Medulla oblongata (tissue), 1 donor: ENCODE data around the gene PPY.
"Not testable (repeated sequence)": the region's sequence is repeated elsewhere in the genome, so short reads cannot be mapped to it uniquely, and the experiment has no call there.

Experiments used
- DNase-seq: peaks from one replicate; pipeline ENCODE4 v3.0.0-alpha.2; 2015; ENCODE audit errors: extremely low spot score

The PPY gene

DNA sequence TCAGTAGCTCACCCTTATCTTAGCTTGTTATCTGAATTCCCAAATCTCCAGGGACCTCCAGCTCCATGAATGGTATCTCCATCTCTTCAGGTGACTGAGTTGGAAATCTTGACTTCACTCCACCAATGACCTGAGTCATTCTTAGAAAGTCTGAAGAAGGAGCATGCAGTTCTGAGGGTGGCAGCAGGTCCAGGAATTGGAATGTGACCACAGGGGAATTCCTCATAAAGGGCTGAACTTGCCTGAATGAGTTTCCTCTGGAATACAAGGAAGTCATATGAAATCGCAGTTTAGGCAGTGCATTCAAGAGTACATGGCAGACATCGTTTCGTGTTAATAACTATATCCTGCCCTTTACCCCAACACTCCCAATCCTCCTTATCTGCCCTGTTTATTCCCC, 24.0 kb upstream of the PPY start:
- no peak for DNase-seq

DNA sequence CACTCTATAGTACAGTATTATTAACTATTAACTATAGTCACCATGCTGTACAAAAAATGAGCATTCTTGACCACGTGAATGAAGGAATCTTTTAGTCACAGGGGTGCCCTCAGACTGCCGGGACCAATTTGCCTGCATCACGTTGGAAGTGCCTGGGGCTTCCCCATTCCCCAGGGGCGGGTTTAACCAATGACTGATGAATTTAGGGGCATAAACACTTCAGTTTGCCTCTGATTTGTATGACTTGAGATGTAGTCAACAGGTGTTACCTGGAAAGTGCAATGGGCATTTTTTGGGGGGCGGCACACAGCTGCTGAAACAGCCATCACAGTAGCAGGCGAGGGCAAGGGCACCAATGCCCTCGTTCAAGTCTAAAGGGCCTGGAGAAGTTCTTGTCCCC, 20.2 kb upstream of the PPY start:
- no peak for DNase-seq

DNA sequence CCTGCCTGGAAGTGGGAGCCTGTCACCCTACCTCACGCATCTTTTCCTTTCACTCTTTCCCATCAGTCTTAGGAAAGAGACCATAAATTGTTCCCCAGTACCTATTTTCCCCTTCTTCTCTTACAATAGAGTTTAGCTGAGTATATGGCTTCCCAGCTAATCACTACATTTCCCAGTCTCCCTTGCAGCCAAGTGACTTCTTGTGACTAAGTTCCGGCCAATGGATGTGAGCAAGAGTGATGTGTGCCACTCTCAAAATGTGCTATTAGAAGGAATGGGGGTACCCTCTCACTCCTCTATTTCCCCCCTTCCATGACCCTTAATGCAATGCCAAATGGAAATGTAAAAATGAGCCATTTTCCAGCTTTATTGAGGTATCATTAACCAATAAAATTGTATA, 19.7 kb upstream of the PPY start:
- no peak for DNase-seq

DNA sequence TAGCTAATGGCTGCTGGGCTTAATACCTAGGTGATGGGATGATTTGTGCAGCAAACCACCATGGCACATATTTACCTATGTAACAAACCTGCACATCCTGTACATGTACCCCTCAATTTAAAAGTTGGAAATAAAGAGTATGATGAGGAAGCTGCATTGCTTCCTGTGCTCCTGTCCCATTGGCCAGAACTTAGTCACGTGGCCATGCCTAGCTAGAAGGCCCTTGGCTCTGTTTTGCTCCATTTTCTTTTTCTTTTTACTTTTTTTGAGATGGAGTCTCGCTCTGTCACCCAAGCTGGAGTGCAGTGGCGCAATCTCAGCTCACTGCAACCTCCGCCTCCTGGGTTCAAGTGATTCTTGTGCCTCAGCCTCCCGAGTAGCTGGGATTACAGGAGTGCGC, 19.0 kb upstream of the PPY start:
- not testable (repeated sequence) for DNase-seq

DNA sequence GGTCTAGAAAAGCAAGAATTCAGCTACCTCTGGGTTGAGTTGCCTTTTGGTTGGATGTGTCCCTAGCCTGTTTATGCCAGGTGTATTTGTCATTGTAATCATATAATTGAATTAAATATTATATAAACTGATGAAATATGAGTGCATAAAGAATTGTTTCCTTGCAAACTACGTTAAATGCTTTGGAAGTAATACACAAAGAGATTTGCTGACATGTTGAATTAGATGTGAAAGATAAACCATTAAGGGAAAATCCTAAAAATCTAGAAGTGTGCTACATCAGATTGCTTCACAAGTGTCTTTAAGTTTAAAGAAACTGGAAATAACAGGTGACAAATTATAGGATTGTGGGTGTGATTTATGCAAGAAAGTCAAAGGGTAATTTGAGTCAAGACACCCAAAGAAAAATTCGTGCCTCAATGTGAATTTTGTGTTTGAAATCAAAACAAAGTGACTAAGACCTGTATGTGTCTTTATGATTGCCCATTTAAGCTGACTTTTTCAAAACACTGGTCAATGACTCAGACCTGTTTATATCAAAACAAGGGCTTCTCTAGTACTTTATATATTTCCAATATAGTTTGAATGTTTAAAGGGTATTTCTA, 16.6 kb upstream of the PPY start:
- no peak for DNase-seq

DNA sequence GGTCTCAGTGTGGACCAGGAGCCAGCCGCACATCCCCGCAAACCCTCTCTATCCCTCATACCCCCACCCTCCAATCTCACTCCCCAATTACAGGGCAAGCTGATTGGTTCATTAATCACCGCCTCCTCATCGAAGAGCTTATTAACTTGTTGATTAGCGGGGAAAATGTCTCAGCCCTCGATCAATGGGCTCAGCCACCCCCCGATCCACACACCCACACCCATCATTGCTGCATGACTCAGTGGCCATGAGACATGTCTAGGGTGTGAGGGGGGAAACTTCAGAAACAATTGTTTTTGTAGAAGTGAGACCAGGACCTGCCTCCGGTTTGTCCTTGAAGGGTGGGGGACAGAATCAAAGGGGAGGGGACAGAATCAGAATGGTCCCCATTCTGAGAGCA, 13.9 kb upstream of the PPY start:
- DNase-seq: no peak

DNA sequence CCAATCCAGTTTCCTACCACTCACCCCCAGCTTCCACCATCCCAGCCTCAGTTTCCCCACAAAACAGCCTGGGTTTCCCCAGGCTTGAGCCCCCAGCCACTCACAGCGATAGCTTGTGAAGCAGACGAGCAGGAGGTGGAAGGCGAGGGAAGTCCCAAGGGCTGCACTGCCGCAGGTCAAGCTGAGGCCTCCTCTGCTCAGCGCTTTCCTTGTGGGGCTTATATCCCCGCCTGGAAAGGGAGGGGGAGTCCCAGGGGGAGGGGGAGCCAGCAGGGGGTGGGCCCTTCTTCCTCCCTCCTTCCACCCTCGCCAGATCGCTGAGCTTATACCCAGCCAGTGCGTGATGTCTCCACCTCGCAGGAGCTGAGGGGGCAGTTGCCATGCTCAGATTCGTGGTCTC, 11.5 kb upstream of the PPY start, which contains the start of gene PYY:
Gene PYY, minus strand, starts transcription at position 195 of the 400 bp plus-strand sequence. CDS start 457 bp downstream, outside the sequence.
- DNase-seq: no peak

DNA sequence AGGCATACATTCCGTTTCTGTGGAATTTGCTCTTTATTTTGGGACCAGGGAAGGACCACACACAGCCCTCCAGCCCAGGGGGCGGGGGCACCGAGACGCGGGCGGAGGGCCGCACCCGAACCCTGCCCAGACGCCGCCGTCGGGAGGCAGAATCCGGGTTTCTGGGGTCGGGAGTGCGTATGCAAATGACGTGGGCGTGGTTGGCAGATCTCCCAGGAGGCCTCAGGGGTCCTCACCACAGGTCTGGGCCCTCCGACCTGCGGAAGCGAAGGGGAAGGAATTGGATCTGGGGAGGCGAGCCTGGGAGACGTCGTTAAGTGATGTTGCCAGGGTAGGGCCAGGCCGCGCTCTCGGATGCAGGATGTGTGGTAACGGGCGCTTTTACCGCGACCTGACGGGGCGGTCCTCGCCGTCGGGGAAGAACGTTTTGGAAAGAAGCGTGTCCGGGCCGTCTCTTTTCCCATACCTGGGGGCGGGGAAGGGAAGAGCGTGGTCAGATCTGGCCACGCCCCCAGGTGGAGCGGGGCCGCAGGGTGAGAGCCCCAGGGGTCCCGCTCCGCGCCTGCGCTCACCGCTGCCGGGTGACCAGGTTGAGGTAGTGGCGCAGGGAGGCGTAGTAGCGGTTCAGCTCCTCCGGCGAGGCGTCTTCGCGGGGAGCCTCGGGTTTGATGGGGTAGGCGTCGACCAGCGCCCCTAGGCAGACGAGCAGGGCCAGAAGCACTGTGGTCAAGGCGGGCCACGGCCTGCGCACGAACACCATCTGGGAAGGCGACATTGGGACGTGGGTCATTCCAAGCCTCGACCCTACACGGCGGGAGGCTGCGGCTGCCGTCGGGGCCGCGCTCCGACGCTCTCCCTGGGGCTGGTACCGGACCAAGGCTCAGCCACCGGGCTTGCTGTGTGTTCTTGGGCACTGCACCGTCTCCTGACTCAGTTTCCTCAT, 10.7 kb upstream of the PPY start:
- DNase-seq: no peak

DNA sequence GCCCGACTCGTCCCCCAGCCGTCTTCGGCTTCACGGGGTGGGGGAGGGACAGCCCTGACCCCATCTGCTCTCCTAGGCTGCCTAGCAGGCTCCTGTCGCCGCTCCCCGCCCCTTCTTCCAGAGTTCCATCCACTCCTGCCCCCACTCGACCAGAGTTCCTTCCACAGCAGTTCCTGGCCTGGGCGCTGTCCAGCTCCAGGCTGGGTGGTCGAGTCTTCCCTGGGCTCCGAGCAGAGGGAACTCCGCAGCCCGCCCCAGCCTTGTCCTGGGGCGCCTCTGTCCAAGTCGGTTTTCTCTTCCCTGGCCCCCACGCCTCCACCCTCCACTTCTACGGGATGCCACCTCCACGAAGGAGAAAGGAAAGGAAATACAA, 10.1 kb upstream of the PPY start:
- DNase-seq: no peak

DNA sequence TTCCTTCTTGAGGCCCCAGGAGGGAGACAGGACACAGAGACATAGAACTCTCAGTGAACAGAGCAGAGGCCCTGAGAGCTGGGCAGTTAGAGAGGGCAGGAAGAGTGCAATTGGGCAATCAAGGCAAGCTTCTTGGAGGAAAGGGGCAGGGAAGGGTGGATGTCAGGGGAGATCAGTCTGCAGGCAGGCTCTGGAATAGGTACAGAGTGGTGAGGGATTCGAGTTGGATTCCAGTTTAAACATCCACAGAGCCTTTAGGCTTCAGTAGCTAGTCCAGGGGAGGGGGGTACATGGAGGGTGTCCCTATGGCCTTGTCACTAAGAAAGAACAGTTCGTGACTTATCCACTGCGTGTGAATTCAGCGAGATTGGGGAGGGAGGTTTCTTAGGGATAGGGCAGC, 9.5 kb upstream of the PPY start:
- DNase-seq: no peak

DNA sequence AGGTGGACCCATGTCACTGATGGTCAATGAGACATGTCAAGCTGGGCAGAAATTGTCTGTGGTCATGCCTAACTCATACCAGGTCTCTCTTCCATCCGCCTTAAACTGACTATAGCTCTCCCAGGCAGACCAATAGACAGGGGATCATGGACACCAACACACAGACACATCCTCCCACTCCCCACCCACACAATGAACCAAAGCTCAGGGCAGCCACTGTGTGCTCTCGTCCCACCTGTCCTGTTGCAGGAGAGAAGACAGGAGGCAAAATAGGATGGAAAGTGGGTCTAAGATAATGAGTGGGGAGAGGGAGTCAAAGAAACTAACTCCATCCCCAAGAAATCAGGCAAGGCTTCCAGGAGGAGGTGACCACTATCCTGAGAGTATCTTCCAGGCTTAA, 8.3 kb upstream of the PPY start:
- DNase-seq: no peak

DNA sequence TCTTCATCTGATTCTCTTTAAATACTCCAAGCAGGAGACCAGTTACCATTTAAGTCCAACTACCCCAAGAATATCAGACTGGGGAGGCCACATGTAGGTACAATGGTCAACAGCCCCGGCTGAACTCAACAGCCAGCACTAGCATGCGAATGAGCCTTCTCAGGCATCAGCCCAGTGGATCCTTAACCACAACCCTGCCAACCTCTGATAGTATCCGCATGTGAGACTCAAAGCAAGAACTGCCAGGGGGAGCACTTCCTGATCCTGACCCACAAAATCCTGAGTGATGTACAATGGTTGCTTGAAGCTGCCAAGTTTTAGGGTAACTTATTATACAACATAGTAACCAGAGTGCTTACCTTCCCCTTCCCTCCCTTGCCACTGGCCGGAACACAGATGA, 7.5 kb upstream of the PPY start:
- DNase-seq: no peak

DNA sequence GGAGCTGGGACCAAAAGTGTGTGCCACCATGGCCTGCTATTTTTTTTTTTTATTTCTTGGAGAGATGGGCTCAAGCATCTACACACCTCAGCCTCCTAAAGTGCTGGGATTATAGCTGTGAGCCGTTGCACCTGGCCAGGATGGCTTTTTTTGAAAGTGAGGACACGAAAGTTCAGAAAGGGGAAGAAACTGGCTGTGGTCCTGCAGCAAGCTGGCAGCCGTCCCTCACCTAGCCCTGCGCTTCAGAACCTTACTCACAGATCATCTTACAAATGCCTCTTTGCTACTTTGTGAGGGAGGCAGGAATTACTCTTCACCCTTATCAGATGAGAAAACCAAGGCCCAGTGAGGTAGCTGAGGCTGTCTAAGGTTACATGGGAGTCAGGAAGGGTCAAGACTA, 4.5 kb upstream of the PPY start:
- no peak for DNase-seq

DNA sequence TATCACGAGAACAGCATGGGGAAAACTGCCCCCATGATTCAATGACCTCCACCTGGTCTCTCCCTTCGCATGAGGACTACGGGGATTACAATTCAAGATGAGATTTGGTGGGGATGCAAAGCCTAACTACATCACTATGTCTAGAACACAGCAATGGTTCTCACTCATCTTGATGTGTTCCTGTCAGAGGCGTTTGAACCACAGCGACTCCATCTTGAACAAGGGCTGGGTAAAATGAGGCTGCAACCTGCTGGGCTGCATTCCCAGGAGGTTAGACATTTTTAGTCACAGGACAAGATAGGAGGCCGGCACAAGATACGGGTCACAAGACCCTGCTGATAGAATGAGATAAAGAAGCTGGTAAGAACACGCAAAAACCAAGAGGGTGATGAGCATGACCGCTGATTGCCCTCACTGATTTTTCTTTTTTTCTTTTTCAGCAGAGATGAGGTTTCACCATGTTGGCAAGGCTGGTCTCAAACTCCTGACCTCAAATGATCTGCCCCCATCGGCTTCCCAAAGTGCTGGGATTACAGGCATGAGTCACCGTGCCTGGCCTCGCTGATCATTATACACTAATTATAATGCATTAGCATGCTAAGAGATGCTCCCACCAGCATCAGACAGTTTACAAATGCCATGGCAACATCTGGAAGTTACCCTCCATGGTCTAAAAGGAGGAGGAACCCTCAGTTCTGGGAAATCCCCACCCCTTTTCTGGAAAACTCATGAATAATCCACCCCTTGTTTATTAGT, 3.0 kb upstream of the PPY start:
- no peak for DNase-seq

DNA sequence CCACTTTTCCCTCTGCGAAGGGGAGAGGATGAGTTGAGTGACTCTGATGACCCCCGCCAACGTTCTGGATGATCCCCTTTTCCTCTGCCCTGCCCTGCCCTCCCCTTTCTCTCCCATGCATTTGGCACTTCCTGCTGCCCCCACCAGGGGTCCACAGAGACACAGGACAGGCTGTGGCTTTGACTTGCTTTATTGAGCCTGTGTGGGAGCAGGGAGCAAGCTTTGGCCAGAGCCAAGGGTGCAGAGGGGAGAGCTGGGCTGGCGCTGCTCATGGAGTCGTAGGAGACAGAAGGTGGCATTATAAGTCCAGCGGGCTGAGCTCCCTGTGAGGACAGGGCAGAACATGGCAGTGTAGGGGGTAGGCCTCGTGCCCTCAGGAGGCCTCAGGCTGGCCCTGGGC, 1.6 kb downstream of the PPY start:
- DNase-seq: no peak

DNA sequence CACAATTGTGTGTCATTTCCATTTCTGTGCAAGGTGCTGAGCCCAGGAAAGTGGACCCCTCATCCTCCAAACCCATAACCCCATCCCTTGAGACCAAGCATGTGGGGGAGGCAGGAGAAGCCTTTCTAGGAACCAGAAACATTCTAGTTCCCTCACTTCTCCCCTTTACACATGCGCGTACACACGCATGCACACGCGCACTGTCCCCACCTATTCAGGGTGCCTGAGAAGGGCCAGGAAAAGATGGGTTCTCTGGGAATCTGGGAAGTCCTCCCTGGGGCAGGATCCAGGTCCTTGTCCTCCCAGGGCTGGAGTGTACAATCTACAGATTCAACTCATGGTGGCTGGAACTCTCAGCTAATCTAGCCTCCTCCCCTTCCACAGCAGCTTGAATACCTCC, 2.4 kb downstream of the PPY start:
- DNase-seq: no peak

DNA sequence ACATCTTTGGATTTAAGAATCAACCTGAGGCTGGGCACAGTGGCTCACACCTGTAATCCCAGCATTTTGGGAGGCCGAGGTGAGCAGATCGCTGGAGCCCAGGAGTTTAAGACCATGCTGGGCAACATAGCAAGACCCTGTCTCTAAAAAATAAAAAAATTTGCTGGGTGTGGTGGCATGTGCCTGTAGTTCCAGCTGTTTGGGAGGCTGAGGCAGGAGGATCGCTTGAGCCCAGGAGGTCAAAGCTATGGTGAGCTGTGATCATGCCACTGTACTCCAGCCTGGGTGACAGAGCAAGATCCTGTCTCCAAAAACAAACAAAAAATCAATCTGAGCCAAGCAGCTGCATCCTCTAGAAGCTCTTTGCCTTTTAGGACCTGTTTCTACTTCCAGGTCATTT, 2.8 kb downstream of the PPY start:
- not testable (repeated sequence) for DNase-seq

DNA sequence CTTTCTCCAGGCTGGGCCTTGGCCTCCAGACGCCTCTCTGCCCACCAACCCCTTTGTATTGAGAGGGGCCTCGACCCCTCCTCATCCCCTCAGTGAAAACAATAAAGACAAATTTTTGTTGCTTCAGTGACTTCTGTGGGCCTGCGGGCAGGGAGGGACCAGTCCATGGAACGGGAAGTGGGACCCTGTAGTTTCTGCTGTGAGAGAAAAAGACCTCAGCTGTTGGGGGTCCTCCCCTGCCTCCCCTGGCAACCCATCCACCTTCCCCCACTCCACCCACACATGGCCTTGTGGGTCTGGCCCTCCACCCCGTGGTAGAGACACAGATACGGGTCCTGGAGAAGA, 3.5 kb downstream of the PPY start:
- no peak for DNase-seq

DNA sequence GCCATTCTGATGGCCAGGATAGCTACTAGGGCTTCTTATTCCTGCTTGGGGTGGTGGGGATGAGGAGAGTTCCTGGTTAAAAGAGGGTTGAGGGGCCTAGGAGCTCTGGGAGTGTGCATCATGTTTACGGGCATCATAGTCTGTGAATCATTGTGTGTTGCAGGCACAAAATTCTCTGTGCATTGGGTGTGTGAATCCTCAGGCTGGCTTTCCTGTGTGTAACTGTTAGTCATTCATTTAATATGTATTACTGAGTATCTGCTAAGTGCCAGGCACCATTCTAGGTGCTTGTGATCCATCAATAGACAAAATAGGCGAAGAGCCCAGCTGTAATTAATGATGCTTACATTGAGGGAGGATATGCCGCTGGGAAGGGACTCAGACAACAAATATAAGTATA, 5.8 kb downstream of the PPY start:
- no peak for DNase-seq

DNA sequence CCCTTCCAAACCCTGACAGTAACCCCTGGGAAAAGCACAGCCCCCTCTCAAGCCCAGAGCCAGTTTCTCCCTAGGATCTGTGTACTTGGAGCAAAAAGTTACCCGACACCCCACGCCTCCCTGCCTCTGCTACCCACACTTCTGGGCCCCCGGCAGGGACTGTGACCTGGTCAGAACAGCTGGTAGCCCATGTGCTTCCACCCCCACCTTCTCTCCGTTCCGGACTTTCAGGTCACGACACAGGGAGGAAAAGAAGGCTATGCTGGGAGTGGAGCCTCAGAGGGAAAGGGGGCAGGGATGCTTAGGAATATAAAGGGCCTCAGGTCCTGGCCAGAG, 6.4 kb downstream of the PPY start:
- no peak for DNase-seq

DNA sequence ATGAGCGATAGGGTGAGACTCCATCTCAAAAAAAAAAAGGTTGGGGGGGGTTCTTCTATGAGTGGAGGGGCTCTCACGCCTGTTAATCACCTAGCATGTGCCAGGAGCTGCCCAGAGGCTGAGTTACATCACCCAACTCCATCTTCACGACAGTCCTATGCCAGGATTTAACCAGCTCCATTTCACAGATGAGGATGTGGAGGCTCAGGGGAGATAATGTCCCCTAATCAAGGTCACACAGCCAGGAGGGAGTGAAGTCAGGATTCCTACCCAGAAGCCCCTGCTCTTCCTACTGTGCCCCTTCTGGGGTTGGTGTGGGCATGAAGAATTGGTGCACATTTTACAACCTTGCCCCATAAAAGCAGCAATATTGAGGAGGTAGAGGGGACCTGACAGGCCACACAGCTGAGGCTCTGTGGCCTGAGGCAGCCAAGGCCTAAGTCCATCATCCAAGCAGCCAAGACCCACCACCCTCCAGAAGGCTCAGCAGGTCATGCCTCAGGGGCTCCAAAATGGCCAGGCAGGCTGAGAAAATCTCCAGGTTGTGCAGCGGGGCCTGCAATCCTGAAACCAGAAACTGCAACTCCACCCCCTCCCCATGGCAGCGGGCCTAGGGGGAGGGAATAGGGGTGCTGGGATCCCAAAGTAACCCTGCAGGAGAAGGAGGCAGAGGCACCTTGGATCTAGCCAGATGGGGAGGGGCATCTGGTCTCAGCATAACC, 6.9 kb downstream of the PPY start:
- DNase-seq: no peak

DNA sequence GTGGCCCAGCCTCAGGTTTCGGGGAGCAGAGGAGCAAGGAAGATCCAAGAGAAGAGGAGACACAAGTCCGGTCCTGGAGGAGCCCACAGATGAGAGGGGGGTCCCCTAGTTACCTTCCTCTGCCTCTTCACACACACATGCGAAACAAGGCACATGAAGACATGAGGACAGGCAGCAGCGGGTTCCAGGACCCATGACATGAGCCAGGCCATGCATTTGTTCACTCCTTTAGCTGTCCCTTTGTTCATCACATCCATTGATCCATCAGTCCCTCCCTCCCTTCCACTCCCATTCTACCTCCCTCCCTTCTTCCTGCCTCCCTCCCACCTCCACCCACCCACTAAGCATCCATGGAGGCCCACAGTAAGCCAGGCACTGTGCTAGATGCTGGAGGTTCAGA, 9.4 kb downstream of the PPY start:
- DNase-seq: no peak
